Transverse colon (tissue), 4 donors: ENCODE results near the gene RELL1. TPM values are rescaled to one million over a fixed set of nuclear protein-coding genes. Genes with fewer than 3 reads are reported as not detected.

ENCODE experiments used
- DNase-seq: peaks from one replicate; pipeline ENCODE4 v3.0.0-alpha.2; 2019
- H3K27ac ChIP-seq, 4 donors: fragments of 200-600 bp; sonication (generic); 2 replicates each; pipeline ENCODE4 v1.5.1; 2016 to 2018; ENCODE audit warnings: inconsistent platforms in 4 of 4
- H3K27me3 ChIP-seq: fragments of 200-600 bp; sonication (generic); 2 replicates; pipeline ENCODE4 v1.5.1; 2017; ENCODE audit warnings: inconsistent platforms
- H3K36me3 ChIP-seq, 4 donors: fragments of 200-600 bp; sonication (generic); 2 replicates each; pipeline ENCODE4 v1.5.1; 2017 to 2019; ENCODE audit warnings: inconsistent platforms in 4 of 4
- H3K4me1 ChIP-seq, 4 donors: fragments of 200-600 bp; sonication (generic); 2 replicates each; pipeline ENCODE4 v1.5.1; 2017 to 2020; ENCODE audit warnings: inconsistent platforms in 4 of 4
- H3K4me3 ChIP-seq, 4 donors: fragments of 200-600 bp; sonication (generic); 1 replicate in 1 of 4; 2 replicates in 3 of 4; pipeline versions ENCODE4 v1.5.1 to v1.6.1; 2017 to 2019; ENCODE audit warnings: inconsistent platforms in 4 of 4
- H3K9me3 ChIP-seq, 2 donors: fragments of 200-600 bp; sonication (generic); 2 replicates each; pipeline ENCODE4 v1.5.1; 2017 to 2019; ENCODE audit warnings: inconsistent platforms in 2 of 2
- CTCF ChIP-seq, 5 experiments: fragments of 200-600 bp in 3 of 5; fragments of 450-650 bp in 2 of 5; sonication (generic) in 3 of 5; IDR thresholded peaks; 1 replicate in 2 of 5; 2 replicates in 3 of 5; pipeline ENCODE4 v1.5.1; 2016 to 2017; ENCODE audit warnings: antibody characterized with exemption in 5 of 5, inconsistent platforms in 3 of 5, mild to moderate bottlenecking in 2 of 5, moderate library complexity in 1 of 5
- EP300 ChIP-seq: sonication (generic); formaldehyde crosslinking; IDR thresholded peaks from one replicate; pipeline ENCODE4 v1.6.1; 2017; ENCODE audit warnings: antibody characterized with exemption, low read depth
- POLR2A ChIP-seq: fragments of 450-650 bp; IDR thresholded peaks from one replicate; pipeline ENCODE4 v1.6.1; 2016; ENCODE audit warnings: antibody characterized with exemption, mild to moderate bottlenecking, moderate library complexity
- POLR2AphosphoS5 ChIP-seq, 3 donors: sonication (generic); formaldehyde crosslinking; IDR thresholded peaks; one replicate each; pipeline ENCODE4 v1.6.1; 2016; ENCODE audit warnings: antibody characterized with exemption in 3 of 3
- WGBS, 2 donors: methylation state at CpG; one replicate each; pipeline ENCODE4 v1.1.5; 2018; ENCODE audit warnings: low coverage in 1 of 2; 5-methylcytosine and 5-hydroxymethylcytosine counted together
- in situ Hi-C, 4 donors: fragments of 200-750 bp; cut with MboI; loops; one replicate each; pipeline versions ENCODE4 v1.15.0 to v1.15.1; 2017; ENCODE audit warnings: low sequenced_read_pairs in 3 of 4, low pct_ligation_motif_present in 1 of 4, low pct_unique_long_range_greater_than_20kb in 1 of 4
- intact Hi-C: fragments of 100-400 bp; cut with DNase I; formaldehyde crosslinking; loops from one replicate; pipeline ENCODE4 v1.15.1; 2023; ENCODE audit warnings: low total_unique reads
- total RNA-seq, 4 donors: library from RNA; depleted of rRNA; stranded (reverse); fragments of >200 nt; gene quantifications; one replicate each; pipeline ENCODE4 v1.1.0, GENCODE V29; 2016

The RELL1 gene
- total RNA-seq, 4 donors from 2014 or later = 9.2 to 192 (median 107) TPM

GRCh38 chr4:37605843-37606565 lies 80.2 kb downstream of the RELL1 start:
- H3K4me1 ChIP-seq = peaks cover 0 to 10% (median 7%) of the 10 kb centered on the region in 4 donors
- H3K9me3 ChIP-seq = peaks cover 0 to 4% of the 10 kb centered on the region in 2 donors
- in situ Hi-C loops (loop anchor here (10.0 to 25.0 kb wide), 5 partner anchors 169 to 431 kb away; no protein-coding TSS in a partner anchor), intact Hi-C loops (loop anchor here (10.0 kb wide), 2 partner anchors 189 to 429 kb away; no protein-coding TSS in a partner anchor)
- H3K4me3 ChIP-seq = no peak overlapping the region
- H3K36me3 ChIP-seq = peaks cover 0 to 10% (median 0%) of the 10 kb centered on the region in 4 donors
- H3K27me3 ChIP-seq = no peaks in the 10 kb centered on the region
- no peak for DNase-seq
- no peak overlapping the region for H3K27ac ChIP-seq
- TF ChIP-seq POLR2AphosphoS5 (IDR thresholded peaks at IDR 0.05) (no peak), POLR2A (no peak), CTCF (IDR thresholded peaks at IDR 0.05) (no peak), EP300 (no peak)

DNA sequence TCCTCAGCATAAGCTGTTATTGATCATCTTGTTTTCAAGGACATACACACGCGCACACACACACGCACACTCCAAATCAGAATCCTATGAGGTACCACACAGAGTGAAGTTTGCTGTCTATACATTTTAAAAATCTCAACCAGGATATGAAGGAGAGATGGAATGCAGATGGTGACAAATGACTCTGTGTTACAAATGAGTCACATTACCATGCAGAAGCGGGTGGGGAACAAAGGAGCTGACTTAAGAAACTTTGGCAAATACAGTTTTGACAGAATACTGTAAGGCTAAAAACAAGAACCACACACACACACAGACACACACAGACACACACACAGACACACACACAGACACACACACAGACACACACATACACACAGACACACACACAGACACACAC lies 81.7 kb downstream of the RELL1 start:
- H3K4me1 ChIP-seq = peaks cover 0 to 14% (median 10%) of the 10 kb centered on the region in 4 donors
- no peak for TF ChIP-seq EP300
- no peak for TF ChIP-seq POLR2AphosphoS5 (IDR thresholded peaks at IDR 0.05)
- no peak for TF ChIP-seq CTCF (IDR thresholded peaks at IDR 0.05)
- no peak for TF ChIP-seq POLR2A
- no peak overlapping the region for H3K27ac ChIP-seq
- peaks cover 0 to 6% (median 0%) of the 10 kb centered on the region in 4 donors for H3K36me3 ChIP-seq
- peaks cover 0 to 4% of the 10 kb centered on the region in 2 donors for H3K9me3 ChIP-seq
- H3K27me3 ChIP-seq = no peaks in the 10 kb centered on the region
- no peak for DNase-seq
- WGBS, 2 donors = 87% methylated on average over 4 of the region's 4 CpGs; no CpG with 5 or more reads in 1 of the 2 donors
- intact Hi-C loops (loop anchor here (10.0 kb wide), 2 partner anchors 190 to 430 kb away; no protein-coding TSS in a partner anchor), in situ Hi-C loops (loop anchor here (5.0 to 25.0 kb wide), 6 partner anchors 170 to 433 kb away; no protein-coding TSS in a partner anchor)
- H3K4me3 ChIP-seq = no peak overlapping the region

GRCh38 chr4:37603711-37604110 lies 82.5 kb downstream of the RELL1 start:
- Histone ChIP-seq H3K4me1 (peaks cover 0 to 19% (median 12%) of the 10 kb centered on the region in 4 donors), H3K27ac (no peak overlapping the region), H3K27me3 (no peaks in the 10 kb centered on the region), H3K4me3 (no peak overlapping the region), H3K36me3 (no peaks in the 10 kb centered on the region), H3K9me3 (no peaks in the 10 kb centered on the region)
- 84 to 85% methylated on average over 5 of the region's 5 CpGs for WGBS, 2 donors
- in situ Hi-C loops (loop anchor here (5.0 to 25.0 kb wide), 6 partner anchors 171 to 434 kb away; no protein-coding TSS in a partner anchor), intact Hi-C loops (loop anchor here (10.0 kb wide), 2 partner anchors 191 to 431 kb away; no protein-coding TSS in a partner anchor)
- no peak for TF ChIP-seq CTCF (IDR thresholded peaks at IDR 0.05)
- TF ChIP-seq POLR2AphosphoS5 (IDR thresholded peaks at IDR 0.05) = no peak
- TF ChIP-seq EP300 = no peak
- no peak for TF ChIP-seq POLR2A
- no peak for DNase-seq

DNA sequence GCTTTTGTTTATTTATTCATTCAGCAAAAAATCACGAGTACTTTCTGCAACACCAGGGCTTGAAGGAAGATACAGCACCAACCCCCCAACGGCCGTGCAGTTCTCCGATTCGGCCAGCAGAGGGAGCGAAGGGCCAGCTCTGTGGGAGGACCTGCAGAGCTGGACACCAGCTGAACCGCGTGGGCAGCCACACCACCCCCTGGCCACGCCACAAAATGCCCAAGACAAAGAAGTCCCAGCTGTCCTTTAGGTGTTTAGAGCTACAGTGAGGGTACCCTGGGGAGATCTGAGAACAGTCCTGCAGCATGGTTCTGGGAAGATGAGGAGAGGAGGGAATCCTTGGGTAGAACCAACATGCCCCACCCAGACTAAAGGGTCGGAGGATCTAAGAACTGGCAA lies 83.1 kb downstream of the RELL1 start:
- Histone ChIP-seq H3K4me3 (no peak overlapping the region), H3K27me3 (no peaks in the 10 kb centered on the region), H3K27ac (no peak overlapping the region), H3K9me3 (no peaks in the 10 kb centered on the region), H3K36me3 (no peaks in the 10 kb centered on the region), H3K4me1 (peaks cover 0 to 19% (median 12%) of the 10 kb centered on the region in 4 donors)
- TF ChIP-seq CTCF (IDR thresholded peaks at IDR 0.05) (peak; percentile 97 to 99 (median 98)), POLR2A (no peak)
- intact Hi-C loops (loop anchor here (10.0 kb wide), 2 partner anchors 192 to 432 kb away; no protein-coding TSS in a partner anchor), in situ Hi-C loops (loop anchor here (5.0 to 25.0 kb wide), 6 partner anchors 172 to 434 kb away; no protein-coding TSS in a partner anchor)
- DNase-seq = peak; percentile 87
- WGBS, 2 donors = 0 to 6% methylated on average over 6 to 10 of the region's 10 CpGs
